Natural killer cell (primary cell): ENCODE measurements around the gene TCF4. TPM values are rescaled to one million over a fixed set of nuclear protein-coding genes. Genes with fewer than 3 reads are reported as not detected.

Experiments used
- ATAC-seq, 3 donors: fragments of 150-1000 bp in 2 of 3; fragments of 200-7000 bp in 1 of 3; cut with Tn5 transposase; 1 replicate in 1 of 3; 2 replicates in 2 of 3; pipeline ENCODE4 v1.10.0; 2021; ENCODE audit warnings: mild to moderate bottlenecking in 2 of 3, moderate library complexity in 2 of 3
- DNase-seq, 2 donors: peaks; one replicate each; pipeline versions ENCODE4 v3.0.0 to v3.0.0-alpha.2; 2013 to 2021; ENCODE audit warnings: mixed read lengths in 1 of 2
- H3K27ac ChIP-seq: one replicate; pipeline ENCODE4 v1.5.1; 2013; ENCODE audit warnings: mild to moderate bottlenecking, low read length
- H3K27me3 ChIP-seq: one replicate; pipeline ENCODE4 v1.6.1; 2013; ENCODE audit warnings: low read length; ENCODE audit not compliant: control insufficient read depth, insufficient read depth
- H3K36me3 ChIP-seq: one replicate; pipeline ENCODE4 v1.6.1; 2013; ENCODE audit warnings: low read length; ENCODE audit not compliant: control insufficient read depth, insufficient read depth
- H3K4me1 ChIP-seq: one replicate; pipeline ENCODE4 v1.6.1; 2013; ENCODE audit warnings: low read length; ENCODE audit not compliant: control insufficient read depth, insufficient read depth
- H3K4me3 ChIP-seq: one replicate; pipeline ENCODE4 v1.5.1; 2013; ENCODE audit warnings: low read length
- H3K9me3 ChIP-seq: one replicate; pipeline ENCODE4 v1.6.1; 2013; ENCODE audit warnings: low read length; ENCODE audit not compliant: control insufficient read depth, insufficient read depth
- H3K27ac Mint-ChIP-seq, 2 donors: one replicate each; pipeline ENCODE4 v1.8.0; 2022; ENCODE audit warnings: mild to moderate bottlenecking in 2 of 2, mixed read lengths in 2 of 2, moderate library complexity in 1 of 2
- H3K27me3 Mint-ChIP-seq, 2 donors: one replicate each; pipeline ENCODE4 v1.8.0; 2022; ENCODE audit warnings: low read depth in 2 of 2, mixed read lengths in 2 of 2
- H3K36me3 Mint-ChIP-seq: one replicate; pipeline ENCODE4 v1.8.0; 2022; ENCODE audit warnings: mixed read lengths
- H3K4me1 Mint-ChIP-seq, 2 donors: one replicate each; pipeline ENCODE4 v1.8.0; 2022; ENCODE audit warnings: mixed read lengths in 2 of 2
- H3K4me3 Mint-ChIP-seq: one replicate; pipeline ENCODE4 v1.8.0; 2022; ENCODE audit warnings: mild to moderate bottlenecking, moderate library complexity, mixed read lengths
- H3K9me3 Mint-ChIP-seq, 2 donors: one replicate each; pipeline ENCODE4 v1.8.0; 2022; ENCODE audit warnings: mixed read lengths in 2 of 2
- WGBS: methylation state at CpG from one replicate; pipeline ENCODE4 v1.1.7; 2013; ENCODE audit warnings: missing lambda C conversion rate; ENCODE audit not compliant: insufficient coverage; 5-methylcytosine and 5-hydroxymethylcytosine counted together
- intact Hi-C: fragments of 100-400 bp; cut with micrococcal nuclease; formaldehyde crosslinking; loops from one replicate; pipeline ENCODE4 v1.14.2; 2022
- total RNA-seq, 4 donors: library from RNA; stranded (reverse); fragments of 120-200 nt in 1 of 4; gene quantifications; one replicate each; pipeline versions ENCODE4 v1.2.3 to v1.2.4, GENCODE V29; 2013 to 2022
- TF ChIP-seq, protein P1 (sequence below): fragments of 200-600 bp; IDR thresholded peaks from one replicate; pipeline ENCODE4 v1.8.0; 2022; ENCODE audit warnings: antibody characterized with exemption

Gene TCF4
- total RNA-seq, 3 donors from 2014 or later (not counting 1 experiment from before 2014, with no cell fraction given): 8.3 to 16.5 (median 9.0) TPM

DNA sequence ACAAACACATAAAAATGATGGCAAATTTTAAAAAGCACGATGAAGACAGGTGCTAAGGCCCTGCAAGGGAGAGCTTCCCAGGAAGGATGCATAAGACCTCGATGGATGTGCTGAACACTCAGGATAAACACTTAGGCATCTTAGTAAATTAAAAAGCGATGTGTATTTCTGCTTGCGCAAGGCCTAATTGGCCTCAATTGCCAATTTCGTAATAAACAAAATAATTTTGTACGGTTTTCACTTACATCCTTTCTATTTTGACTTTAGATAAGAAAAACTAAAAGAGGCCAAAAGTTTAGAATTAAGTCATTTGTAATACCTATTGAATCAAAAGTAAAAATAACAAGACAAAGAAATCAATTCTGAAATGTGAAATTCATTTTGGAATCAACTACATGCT is 189.1 kb downstream of the TCF4 start:
- H3K27me3 ChIP-seq: no peaks in the 10 kb centered on the region
- H3K36me3 ChIP-seq: no peaks in the 10 kb centered on the region
- H3K4me3 ChIP-seq: no peak overlapping the region
- no peaks in the 10 kb centered on the region for H3K4me1 Mint-ChIP-seq
- H3K27ac ChIP-seq: no peak overlapping the region
- H3K4me3 Mint-ChIP-seq: no peak overlapping the region
- TF ChIP-seq, protein P1, sequence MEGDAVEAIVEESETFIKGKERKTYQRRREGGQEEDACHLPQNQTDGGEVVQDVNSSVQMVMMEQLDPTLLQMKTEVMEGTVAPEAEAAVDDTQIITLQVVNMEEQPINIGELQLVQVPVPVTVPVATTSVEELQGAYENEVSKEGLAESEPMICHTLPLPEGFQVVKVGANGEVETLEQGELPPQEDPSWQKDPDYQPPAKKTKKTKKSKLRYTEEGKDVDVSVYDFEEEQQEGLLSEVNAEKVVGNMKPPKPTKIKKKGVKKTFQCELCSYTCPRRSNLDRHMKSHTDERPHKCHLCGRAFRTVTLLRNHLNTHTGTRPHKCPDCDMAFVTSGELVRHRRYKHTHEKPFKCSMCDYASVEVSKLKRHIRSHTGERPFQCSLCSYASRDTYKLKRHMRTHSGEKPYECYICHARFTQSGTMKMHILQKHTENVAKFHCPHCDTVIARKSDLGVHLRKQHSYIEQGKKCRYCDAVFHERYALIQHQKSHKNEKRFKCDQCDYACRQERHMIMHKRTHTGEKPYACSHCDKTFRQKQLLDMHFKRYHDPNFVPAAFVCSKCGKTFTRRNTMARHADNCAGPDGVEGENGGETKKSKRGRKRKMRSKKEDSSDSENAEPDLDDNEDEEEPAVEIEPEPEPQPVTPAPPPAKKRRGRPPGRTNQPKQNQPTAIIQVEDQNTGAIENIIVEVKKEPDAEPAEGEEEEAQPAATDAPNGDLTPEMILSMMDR: no peak
- no peaks in the 10 kb centered on the region for H3K9me3 Mint-ChIP-seq
- no peaks in the 10 kb centered on the region for H3K4me1 ChIP-seq
- no peaks in the 10 kb centered on the region for H3K36me3 Mint-ChIP-seq
- H3K27ac Mint-ChIP-seq: no peak overlapping the region
- DNase-seq (no peak), ATAC-seq (no peak)
- H3K27me3 Mint-ChIP-seq: peaks cover 0 to 3% of the 10 kb centered on the region in 2 donors
- intact Hi-C loops: no loop called here
- WGBS: 94% methylated on average over 4 of the region's 6 CpGs
- no peaks in the 10 kb centered on the region for H3K9me3 ChIP-seq

DNA sequence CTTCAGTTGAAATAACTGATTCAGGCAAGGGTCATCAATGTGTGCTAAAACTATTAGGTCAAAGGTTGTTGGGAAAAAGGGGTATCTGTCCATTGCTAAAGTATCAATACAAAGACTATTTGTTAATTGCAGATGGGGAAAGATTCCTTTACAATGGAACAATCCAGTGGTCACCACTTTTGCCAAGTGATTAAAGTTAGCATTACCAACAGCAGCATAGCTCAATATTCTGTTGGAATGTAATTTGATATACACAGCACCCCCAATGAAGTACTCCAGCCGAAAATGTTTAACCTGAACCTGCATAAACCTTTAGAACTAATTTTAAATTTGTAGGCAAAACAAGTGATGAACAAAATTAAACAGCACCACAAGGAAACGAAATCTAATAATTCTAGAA is 191.0 kb downstream of the TCF4 start:
- Mint-ChIP-seq H3K36me3 (no peaks in the 10 kb centered on the region), H3K4me3 (no peak overlapping the region), H3K27me3 (no peaks in the 10 kb centered on the region), H3K27ac (no peak overlapping the region), H3K9me3 (no peaks in the 10 kb centered on the region), H3K4me1 (no peaks in the 10 kb centered on the region)
- 50% methylated on average over 1 of the region's 2 CpGs for WGBS
- Histone ChIP-seq H3K4me1 (no peaks in the 10 kb centered on the region), H3K27ac (no peak overlapping the region), H3K36me3 (no peaks in the 10 kb centered on the region), H3K9me3 (no peaks in the 10 kb centered on the region), H3K4me3 (no peak overlapping the region), H3K27me3 (no peaks in the 10 kb centered on the region)
- DNase-seq: no peak
- ATAC-seq: no peak
- TF ChIP-seq, protein P1: no peak
- intact Hi-C loops: no loop called here

DNA sequence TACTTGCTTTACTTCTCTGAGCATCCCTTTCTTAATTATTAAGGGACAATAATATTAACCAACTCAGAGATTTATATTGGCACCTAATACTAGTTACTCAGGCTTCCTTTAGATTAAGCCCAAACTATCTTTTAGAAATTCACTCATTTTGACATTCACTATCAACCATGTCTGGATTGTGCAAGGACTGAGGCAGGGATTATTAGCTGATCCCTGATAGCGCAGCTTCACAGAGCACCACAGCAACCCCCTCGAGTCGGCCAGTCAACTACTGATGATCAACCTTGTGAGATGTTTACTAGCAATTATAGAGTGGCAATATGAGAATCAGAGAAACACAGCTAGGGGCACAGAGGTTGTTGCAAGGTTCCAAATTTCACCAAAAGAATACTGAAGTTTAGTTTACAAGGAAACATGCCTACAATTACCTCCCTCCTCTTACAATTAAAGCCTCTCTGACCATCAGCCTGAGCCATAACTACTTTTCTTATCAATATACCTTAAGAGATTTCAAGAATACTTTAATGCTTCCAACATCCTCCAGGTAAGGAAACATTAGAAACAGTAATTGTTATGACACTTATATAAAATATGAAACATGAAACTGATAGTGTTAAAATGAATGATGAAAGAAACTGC is 191.6 kb downstream of the TCF4 start:
- Mint-ChIP-seq H3K9me3 (no peaks in the 10 kb centered on the region), H3K36me3 (no peaks in the 10 kb centered on the region), H3K4me3 (no peak overlapping the region), H3K27me3 (no peaks in the 10 kb centered on the region), H3K27ac (no peak overlapping the region), H3K4me1 (no peaks in the 10 kb centered on the region)
- TF ChIP-seq, protein P1: no peak
- Histone ChIP-seq H3K4me1 (no peaks in the 10 kb centered on the region), H3K27ac (no peak overlapping the region), H3K9me3 (no peaks in the 10 kb centered on the region), H3K36me3 (no peaks in the 10 kb centered on the region), H3K4me3 (no peak overlapping the region), H3K27me3 (no peaks in the 10 kb centered on the region)
- intact Hi-C loops: no loop called here
- WGBS: 93% methylated on average over 3 of the region's 3 CpGs
- no peak for DNase-seq
- no peak for ATAC-seq

DNA sequence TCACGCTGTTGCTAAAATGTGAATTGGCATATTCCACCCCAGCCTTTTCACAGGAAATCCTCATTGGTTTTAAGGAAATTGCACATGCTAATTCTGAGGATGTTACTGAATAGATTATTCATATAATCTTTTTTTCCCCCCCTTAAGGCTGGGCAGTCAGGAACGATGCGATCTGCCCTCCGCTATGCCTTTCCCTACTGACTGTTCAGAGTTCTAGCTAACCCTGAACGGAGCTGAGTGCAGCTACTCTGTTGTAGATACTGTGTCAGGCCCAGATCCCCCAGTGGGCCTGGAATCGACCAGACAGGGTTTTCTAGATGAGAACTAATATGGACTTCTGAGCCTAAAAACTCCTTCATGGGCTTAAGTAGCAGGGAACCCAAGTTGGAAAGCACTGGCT is 192.2 kb downstream of the TCF4 start:
- Histone ChIP-seq H3K9me3 (no peaks in the 10 kb centered on the region), H3K4me1 (no peaks in the 10 kb centered on the region), H3K27ac (no peak overlapping the region), H3K27me3 (no peaks in the 10 kb centered on the region), H3K4me3 (no peak overlapping the region), H3K36me3 (no peaks in the 10 kb centered on the region)
- Mint-ChIP-seq H3K9me3 (no peaks in the 10 kb centered on the region), H3K4me3 (no peak overlapping the region), H3K27me3 (no peaks in the 10 kb centered on the region), H3K27ac (no peak overlapping the region), H3K4me1 (no peaks in the 10 kb centered on the region), H3K36me3 (no peaks in the 10 kb centered on the region)
- TF ChIP-seq, protein P1: no peak
- DNase-seq (no peak), ATAC-seq (no peak)
- 83% methylated on average over 6 of the region's 6 CpGs for WGBS
- intact Hi-C loops: no loop called here
